GM12878 (cell line): ENCODE data around the gene SRSF11. TPM values are rescaled to one million over a fixed set of nuclear protein-coding genes. Genes with fewer than 3 reads are reported as not detected.

Experiments
- CBX5 ChIP-seq: sonication (generic); IDR thresholded peaks from 2 replicates; pipeline ENCODE4 v1.6.1; 2016; ENCODE audit warnings: low read depth, moderate library complexity, mild to moderate bottlenecking, inconsistent platforms
- NFYA ChIP-seq: IDR thresholded peaks from 2 replicates; pipeline ENCODE4 v1.6.1; 2011; ENCODE audit warnings: low read depth, mild to moderate bottlenecking, low read length, improper control_type of control experiment, borderline replicate concordance
- PAX5 ChIP-seq: IDR thresholded peaks from 2 replicates; pipeline ENCODE4 v1.6.1; 2011; ENCODE audit warnings: low read depth, low read length, borderline replicate concordance
- POLR2AphosphoS5 ChIP-seq: IDR thresholded peaks from 2 replicates; pipeline ENCODE4 v1.6.1; 2011; ENCODE audit warnings: mild to moderate bottlenecking, low read length, inconsistent platforms
- RFX5 ChIP-seq: IDR thresholded peaks from 2 replicates; pipeline ENCODE4 v1.6.1; 2011; ENCODE audit warnings: low read depth, low read length, improper control_type of control experiment
- SMAD1 ChIP-seq: fragments of 450-650 bp; IDR thresholded peaks from 2 replicates; pipeline ENCODE4 v1.6.1; 2018; ENCODE audit warnings: mild to moderate bottlenecking, low read depth; ENCODE audit not compliant: partially characterized antibody
- SP1 ChIP-seq: IDR thresholded peaks from one replicate; pipeline ENCODE4 v1.6.1; 2011; ENCODE audit warnings: low read depth, low read length
- SREBF2 ChIP-seq: IDR thresholded peaks from 2 replicates; pipeline ENCODE4 v1.6.1; 2012; ENCODE audit warnings: mild to moderate bottlenecking, low read length
- STAT1 ChIP-seq: fragments of 450-650 bp; conservative IDR thresholded peaks from 2 replicates; pipeline ENCODE4 v1.6.1; 2014; ENCODE audit warnings: antibody characterized with exemption, mild to moderate bottlenecking
- TCF12 ChIP-seq: IDR thresholded peaks from 2 replicates; pipeline ENCODE4 v1.6.1; 2011; ENCODE audit warnings: low read depth, mild to moderate bottlenecking, low read length
- TCF7 ChIP-seq: IDR thresholded peaks from 2 replicates; pipeline ENCODE4 v1.6.1; 2014; ENCODE audit warnings: antibody characterized with exemption, borderline replicate concordance
- YY1 ChIP-seq: IDR thresholded peaks from 2 replicates; pipeline ENCODE4 v1.6.1; 2011; ENCODE audit warnings: low read depth, mild to moderate bottlenecking, low read length
- polyA plus RNA-seq, 11 experiments: library from polyadenylated mRNA; depleted of rRNA in 4 of 11; unstranded in 6 of 11; stranded (reverse) in 5 of 11; fragments of >200 nt; fragmentation: Nextera tagmentation in 4 of 11; fragmentation: Illumina TruSeq in 1 of 11; extraction: Ambion mirVana in 4 of 11; extraction: Trizol in 1 of 11; gene quantifications; 1 replicate in 1 of 11; 2 replicates in 10 of 11; pipeline versions ENCODE4 v1.2.1 to v1.2.3, GENCODE V29; 2011 to 2016; ENCODE audit warnings: inconsistent platforms in 2 of 11, missing spikeins in 2 of 11, low read depth in 1 of 11
- total RNA-seq, 4 experiments: library from RNA; depleted of rRNA in 3 of 4; stranded (reverse); fragments of >200 nt in 3 of 4; fragmentation: Illumina TruSeq in 1 of 4; extraction: Trizol in 1 of 4; gene quantifications; 2 replicates each; pipeline versions ENCODE4 v1.2.1 to v1.2.3, GENCODE V29; 2013 to 2021
- TF ChIP-seq, protein P1 (sequence below): fragments of 450-650 bp; IDR thresholded peaks from 2 replicates; pipeline ENCODE4 v1.6.1; 2016; ENCODE audit warnings: mild to moderate bottlenecking
- TF ChIP-seq, protein P2 (sequence below): fragments of 450-650 bp; formaldehyde crosslinking; IDR thresholded peaks from 2 replicates; pipeline ENCODE4 v1.4.0; 2020; ENCODE audit warnings: mild to moderate bottlenecking, moderate library complexity
- TF ChIP-seq, protein P3 (sequence below): fragments of 450-650 bp; IDR thresholded peaks from 2 replicates; pipeline ENCODE4 v1.6.1; 2017; ENCODE audit warnings: mild to moderate bottlenecking, low read depth, inconsistent platforms; ENCODE audit not compliant: poor library complexity, severe bottlenecking
- TF ChIP-seq, protein P4 (sequence below), 3 experiments: IDR thresholded peaks in 2 of 3; conservative IDR thresholded peaks in 1 of 3; 2 replicates each; pipeline ENCODE4 v1.5.1; 2011; ENCODE audit warnings: low read depth in 3 of 3, low read length in 3 of 3, mild to moderate bottlenecking in 3 of 3, control low read depth in 2 of 3, moderate library complexity in 2 of 3, inconsistent platforms in 1 of 3, mixed read lengths in 1 of 3; ENCODE audit not compliant: control insufficient read depth in 2 of 3, insufficient read depth in 1 of 3; ENCODE audit errors: extremely low read depth in 1 of 3
- TF ChIP-seq, protein P5 (sequence below): fragments of 450-650 bp; IDR thresholded peaks from 2 replicates; pipeline ENCODE4 v1.6.1; 2017; ENCODE audit warnings: antibody characterized with exemption, mild to moderate bottlenecking, moderate library complexity

SRSF11 gene
- total and polyA plus RNA-seq, 10 of the 15 experiments (the other 5 are each of a cell fraction or from before 2014, with no cell fraction given): 83.0 to 424 (median 207) TPM

DNA sequence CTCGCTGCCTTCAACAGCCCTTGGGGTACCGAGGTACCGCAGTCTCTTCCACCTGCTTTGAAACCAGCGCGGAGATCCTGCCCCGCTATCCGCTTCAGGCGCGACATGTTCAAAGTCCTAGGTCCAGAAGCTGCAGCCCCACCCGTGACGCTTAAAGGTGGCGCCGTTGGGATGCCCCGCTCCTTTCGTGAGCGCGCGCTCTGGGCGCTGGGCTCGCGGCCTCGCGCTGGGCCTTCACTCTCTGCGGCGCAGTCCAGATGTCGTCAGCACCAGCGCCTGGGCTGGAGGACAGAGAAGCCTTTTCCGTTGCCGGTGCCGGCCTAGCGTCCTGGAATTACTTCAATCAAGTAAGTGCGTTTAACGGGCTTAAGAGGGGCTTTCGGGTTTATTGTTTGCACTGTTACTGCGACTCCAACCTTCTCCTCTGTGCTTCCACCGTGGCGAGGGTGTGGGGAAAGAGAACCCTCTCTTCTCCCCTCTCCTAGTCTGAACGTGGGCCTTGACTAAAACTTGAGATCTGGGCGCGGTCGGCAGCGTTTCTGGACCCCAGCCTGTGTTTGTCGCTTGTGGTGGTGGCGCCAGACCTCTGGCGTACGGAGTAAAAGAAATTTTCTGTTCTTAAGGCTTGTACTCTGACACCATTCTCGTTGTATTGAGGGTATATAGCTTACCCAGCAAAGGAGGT is 15.6 kb upstream of the SRSF11 start, which contains the start of gene LRRC40 (continued):
- TF ChIP-seq, protein P1, sequence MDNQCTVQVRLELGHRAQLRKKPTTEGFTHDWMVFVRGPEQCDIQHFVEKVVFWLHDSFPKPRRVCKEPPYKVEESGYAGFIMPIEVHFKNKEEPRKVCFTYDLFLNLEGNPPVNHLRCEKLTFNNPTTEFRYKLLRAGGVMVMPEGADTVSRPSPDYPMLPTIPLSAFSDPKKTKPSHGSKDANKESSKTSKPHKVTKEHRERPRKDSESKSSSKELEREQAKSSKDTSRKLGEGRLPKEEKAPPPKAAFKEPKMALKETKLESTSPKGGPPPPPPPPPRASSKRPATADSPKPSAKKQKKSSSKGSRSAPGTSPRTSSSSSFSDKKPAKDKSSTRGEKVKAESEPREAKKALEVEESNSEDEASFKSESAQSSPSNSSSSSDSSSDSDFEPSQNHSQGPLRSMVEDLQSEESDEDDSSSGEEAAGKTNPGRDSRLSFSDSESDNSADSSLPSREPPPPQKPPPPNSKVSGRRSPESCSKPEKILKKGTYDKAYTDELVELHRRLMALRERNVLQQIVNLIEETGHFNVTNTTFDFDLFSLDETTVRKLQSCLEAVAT: peak; percentile 80
- TF ChIP-seq CBX5 (peak; percentile 35; the same call in 1 of the 2 replicates), YY1 (peak; percentile 76), SREBF2 (no peak), TCF12 (no peak), SP1 (peak; percentile 46), SMAD1 (no peak), TCF7 (0 out of 2 replicates have a peak, but pooled peaks have one; percentile 12), POLR2AphosphoS5 (peak; percentile 84), STAT1 (peak; percentile 91; the same call in 1 of the 2 replicates), NFYA (no peak), RFX5 (no peak), PAX5 (no peak; the same call in 1 of the 2 replicates)
- TF ChIP-seq, protein P2, sequence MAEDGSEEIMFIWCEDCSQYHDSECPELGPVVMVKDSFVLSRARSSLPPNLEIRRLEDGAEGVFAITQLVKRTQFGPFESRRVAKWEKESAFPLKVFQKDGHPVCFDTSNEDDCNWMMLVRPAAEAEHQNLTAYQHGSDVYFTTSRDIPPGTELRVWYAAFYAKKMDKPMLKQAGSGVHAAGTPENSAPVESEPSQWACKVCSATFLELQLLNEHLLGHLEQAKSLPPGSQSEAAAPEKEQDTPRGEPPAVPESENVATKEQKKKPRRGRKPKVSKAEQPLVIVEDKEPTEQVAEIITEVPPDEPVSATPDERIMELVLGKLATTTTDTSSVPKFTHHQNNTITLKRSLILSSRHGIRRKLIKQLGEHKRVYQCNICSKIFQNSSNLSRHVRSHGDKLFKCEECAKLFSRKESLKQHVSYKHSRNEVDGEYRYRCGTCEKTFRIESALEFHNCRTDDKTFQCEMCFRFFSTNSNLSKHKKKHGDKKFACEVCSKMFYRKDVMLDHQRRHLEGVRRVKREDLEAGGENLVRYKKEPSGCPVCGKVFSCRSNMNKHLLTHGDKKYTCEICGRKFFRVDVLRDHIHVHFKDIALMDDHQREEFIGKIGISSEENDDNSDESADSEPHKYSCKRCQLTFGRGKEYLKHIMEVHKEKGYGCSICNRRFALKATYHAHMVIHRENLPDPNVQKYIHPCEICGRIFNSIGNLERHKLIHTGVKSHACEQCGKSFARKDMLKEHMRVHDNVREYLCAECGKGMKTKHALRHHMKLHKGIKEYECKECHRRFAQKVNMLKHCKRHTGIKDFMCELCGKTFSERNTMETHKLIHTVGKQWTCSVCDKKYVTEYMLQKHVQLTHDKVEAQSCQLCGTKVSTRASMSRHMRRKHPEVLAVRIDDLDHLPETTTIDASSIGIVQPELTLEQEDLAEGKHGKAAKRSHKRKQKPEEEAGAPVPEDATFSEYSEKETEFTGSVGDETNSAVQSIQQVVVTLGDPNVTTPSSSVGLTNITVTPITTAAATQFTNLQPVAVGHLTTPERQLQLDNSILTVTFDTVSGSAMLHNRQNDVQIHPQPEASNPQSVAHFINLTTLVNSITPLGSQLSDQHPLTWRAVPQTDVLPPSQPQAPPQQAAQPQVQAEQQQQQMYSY: no peak
- TF ChIP-seq, protein P3, sequence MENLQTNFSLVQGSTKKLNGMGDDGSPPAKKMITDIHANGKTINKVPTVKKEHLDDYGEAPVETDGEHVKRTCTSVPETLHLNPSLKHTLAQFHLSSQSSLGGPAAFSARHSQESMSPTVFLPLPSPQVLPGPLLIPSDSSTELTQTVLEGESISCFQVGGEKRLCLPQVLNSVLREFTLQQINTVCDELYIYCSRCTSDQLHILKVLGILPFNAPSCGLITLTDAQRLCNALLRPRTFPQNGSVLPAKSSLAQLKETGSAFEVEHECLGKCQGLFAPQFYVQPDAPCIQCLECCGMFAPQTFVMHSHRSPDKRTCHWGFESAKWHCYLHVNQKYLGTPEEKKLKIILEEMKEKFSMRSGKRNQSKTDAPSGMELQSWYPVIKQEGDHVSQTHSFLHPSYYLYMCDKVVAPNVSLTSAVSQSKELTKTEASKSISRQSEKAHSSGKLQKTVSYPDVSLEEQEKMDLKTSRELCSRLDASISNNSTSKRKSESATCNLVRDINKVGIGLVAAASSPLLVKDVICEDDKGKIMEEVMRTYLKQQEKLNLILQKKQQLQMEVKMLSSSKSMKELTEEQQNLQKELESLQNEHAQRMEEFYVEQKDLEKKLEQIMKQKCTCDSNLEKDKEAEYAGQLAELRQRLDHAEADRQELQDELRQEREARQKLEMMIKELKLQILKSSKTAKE: no peak
- TF ChIP-seq, protein P4, sequence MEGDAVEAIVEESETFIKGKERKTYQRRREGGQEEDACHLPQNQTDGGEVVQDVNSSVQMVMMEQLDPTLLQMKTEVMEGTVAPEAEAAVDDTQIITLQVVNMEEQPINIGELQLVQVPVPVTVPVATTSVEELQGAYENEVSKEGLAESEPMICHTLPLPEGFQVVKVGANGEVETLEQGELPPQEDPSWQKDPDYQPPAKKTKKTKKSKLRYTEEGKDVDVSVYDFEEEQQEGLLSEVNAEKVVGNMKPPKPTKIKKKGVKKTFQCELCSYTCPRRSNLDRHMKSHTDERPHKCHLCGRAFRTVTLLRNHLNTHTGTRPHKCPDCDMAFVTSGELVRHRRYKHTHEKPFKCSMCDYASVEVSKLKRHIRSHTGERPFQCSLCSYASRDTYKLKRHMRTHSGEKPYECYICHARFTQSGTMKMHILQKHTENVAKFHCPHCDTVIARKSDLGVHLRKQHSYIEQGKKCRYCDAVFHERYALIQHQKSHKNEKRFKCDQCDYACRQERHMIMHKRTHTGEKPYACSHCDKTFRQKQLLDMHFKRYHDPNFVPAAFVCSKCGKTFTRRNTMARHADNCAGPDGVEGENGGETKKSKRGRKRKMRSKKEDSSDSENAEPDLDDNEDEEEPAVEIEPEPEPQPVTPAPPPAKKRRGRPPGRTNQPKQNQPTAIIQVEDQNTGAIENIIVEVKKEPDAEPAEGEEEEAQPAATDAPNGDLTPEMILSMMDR (IDR thresholded peaks at IDR 0.05 in 2 of 3, conservative IDR thresholded peaks at IDR 0.05 in 1 of 3; ENCODE audit: control insufficient read depth in 2 of 3, extremely low read depth in 1 of 3, insufficient read depth in 1 of 3, low read depth in 3 of 3, low read length in 3 of 3): no peak
- TF ChIP-seq, protein P5, sequence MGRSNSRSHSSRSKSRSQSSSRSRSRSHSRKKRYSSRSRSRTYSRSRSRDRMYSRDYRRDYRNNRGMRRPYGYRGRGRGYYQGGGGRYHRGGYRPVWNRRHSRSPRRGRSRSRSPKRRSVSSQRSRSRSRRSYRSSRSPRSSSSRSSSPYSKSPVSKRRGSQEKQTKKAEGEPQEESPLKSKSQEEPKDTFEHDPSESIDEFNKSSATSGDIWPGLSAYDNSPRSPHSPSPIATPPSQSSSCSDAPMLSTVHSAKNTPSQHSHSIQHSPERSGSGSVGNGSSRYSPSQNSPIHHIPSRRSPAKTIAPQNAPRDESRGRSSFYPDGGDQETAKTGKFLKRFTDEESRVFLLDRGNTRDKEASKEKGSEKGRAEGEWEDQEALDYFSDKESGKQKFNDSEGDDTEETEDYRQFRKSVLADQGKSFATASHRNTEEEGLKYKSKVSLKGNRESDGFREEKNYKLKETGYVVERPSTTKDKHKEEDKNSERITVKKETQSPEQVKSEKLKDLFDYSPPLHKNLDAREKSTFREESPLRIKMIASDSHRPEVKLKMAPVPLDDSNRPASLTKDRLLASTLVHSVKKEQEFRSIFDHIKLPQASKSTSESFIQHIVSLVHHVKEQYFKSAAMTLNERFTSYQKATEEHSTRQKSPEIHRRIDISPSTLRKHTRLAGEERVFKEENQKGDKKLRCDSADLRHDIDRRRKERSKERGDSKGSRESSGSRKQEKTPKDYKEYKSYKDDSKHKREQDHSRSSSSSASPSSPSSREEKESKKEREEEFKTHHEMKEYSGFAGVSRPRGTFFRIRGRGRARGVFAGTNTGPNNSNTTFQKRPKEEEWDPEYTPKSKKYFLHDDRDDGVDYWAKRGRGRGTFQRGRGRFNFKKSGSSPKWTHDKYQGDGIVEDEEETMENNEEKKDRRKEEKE: no peak
